Measurements from ENCODE around the gene UBAP2.

The UBAP2 gene

DNA sequence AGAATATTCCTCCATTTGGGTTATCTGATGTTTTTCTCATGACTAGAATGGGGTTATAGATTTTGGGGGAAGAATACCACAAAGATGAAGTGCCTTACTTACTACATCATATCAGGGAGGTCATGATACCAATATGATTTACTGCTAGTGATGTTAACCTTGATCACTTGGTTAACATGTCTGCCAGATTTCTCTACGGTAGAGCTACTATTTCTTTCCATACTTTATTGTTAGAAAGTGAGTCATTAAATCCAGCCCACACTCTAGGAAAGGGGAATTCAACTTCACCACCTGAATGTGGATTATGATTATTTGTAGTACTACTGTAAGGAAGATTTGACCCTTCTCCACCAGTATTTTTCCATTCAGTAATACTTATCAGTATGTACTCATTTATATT lies 167.1 kb downstream of the UBAP2 start:
- TF ChIP-seq CTCF (IDR thresholded peaks at IDR 0.05; ENCODE audit: insufficient read depth, low read length, poor library complexity, severe bottlenecking) (no peak), EZH2phosphoT487 (conservative IDR thresholded peaks at IDR 0.05; ENCODE audit: low read length) (no peak)
- H3K4me3 ChIP-seq (ENCODE audit: insufficient read depth, low read length, poor library complexity, severe bottlenecking) = no peak overlapping the region
- H4K20me1 ChIP-seq (ENCODE audit: low read depth, low read length) = no peaks in the 10 kb centered on the region

GRCh38 chr9:33880211-33881089 lies 168.2 kb downstream of the UBAP2 start:
- Histone ChIP-seq H2AFZ (ENCODE audit: low read depth, low read length, severe bottlenecking) (no peak overlapping the region), H3K79me2 (ENCODE audit: insufficient read depth, low read length) (peaks cover 100% of the 10 kb centered on the region), H3K9me2 (replicated peaks; ENCODE audit: insufficient read depth, low read length) (no peaks in the 10 kb centered on the region), H3F3A (ENCODE audit: insufficient read depth) (peaks cover 73% of the 10 kb centered on the region), H3K27me3 (ENCODE audit: low read length) (no peaks in the 10 kb centered on the region), H4K20me1 (ENCODE audit: low read depth, low read length) (no peaks in the 10 kb centered on the region), H3K4me2 (ENCODE audit: low read depth, low read length, poor library complexity, severe bottlenecking) (peak overlapping the region; percentile 3), H3K36me3 (ENCODE audit: low read length) (no peaks in the 10 kb centered on the region), H3K9ac (ENCODE audit: low read length) (peak overlapping the region; percentile 38; the same call in 1 of the 2 replicates), H3K4me3 (ENCODE audit: insufficient read depth, low read length, poor library complexity, severe bottlenecking) (no peak overlapping the region), H3K9me3 (ENCODE audit: insufficient read depth, low read length) (no peaks in the 10 kb centered on the region), H3K27ac (ENCODE audit: low read depth, low read length) (peak overlapping the region; percentile 98)
- no peak for TF ChIP-seq CTCF (IDR thresholded peaks at IDR 0.05; ENCODE audit: insufficient read depth, low read length, poor library complexity, severe bottlenecking)
- no peak for TF ChIP-seq EZH2phosphoT487 (conservative IDR thresholded peaks at IDR 0.05; ENCODE audit: low read length)

More for the DNA sequence above, 167.1 kb downstream of the UBAP2 start:
- Histone ChIP-seq H3K27ac (ENCODE audit: low read depth, low read length) (peak overlapping the region; percentile 98), H3K4me2 (ENCODE audit: low read depth, low read length, poor library complexity, severe bottlenecking) (no peak overlapping the region), H3K27me3 (ENCODE audit: low read length) (no peaks in the 10 kb centered on the region), H3K79me2 (ENCODE audit: insufficient read depth, low read length) (peaks cover 100% of the 10 kb centered on the region), H3K9me3 (ENCODE audit: insufficient read depth, low read length) (no peaks in the 10 kb centered on the region), H3F3A (ENCODE audit: insufficient read depth) (peaks cover 74% of the 10 kb centered on the region), H3K36me3 (ENCODE audit: low read length) (peaks cover 7% of the 10 kb centered on the region; the same call in 1 of the 2 replicates), H3K9me2 (replicated peaks; ENCODE audit: insufficient read depth, low read length) (no peaks in the 10 kb centered on the region), H2AFZ (ENCODE audit: low read depth, low read length, severe bottlenecking) (no peak overlapping the region), H3K9ac (ENCODE audit: low read length) (no peak overlapping the region)

DNA sequence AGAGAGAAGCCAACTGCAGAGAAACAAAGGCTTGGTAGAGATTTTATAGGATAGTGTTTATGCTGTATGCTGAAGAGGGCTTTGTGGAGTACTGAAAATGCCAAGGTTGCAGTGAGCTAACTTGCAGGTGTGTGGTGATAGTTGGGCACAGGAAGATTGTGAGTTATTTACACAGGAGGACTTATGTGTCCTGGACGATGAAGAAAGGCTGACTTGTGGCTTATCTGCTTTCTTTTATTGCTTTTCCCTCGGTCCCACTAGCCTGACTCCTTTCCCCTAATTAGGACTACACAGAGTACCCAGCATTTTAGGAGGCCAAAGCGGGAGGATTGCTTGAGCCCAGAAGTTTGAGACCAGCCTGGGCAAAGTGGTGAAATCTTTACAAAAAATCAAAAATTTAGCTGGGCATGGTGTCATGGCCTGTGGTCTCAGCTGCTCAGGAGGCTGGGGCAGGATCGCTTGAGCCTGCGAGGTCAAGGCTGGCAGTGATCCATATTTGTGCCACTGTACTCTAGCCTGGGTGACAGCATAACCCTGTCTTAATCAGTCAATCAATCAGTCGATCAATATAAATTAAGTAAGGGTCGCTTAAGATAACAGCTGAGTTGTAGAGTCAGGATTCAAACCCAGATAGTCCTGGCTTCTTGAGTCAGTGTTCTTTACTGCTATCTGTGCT lies 169.9 kb downstream of the UBAP2 start:
- Histone ChIP-seq H3F3A (ENCODE audit: insufficient read depth) (peaks cover 73% of the 10 kb centered on the region), H3K9me2 (replicated peaks; ENCODE audit: insufficient read depth, low read length) (no peaks in the 10 kb centered on the region), H2AFZ (ENCODE audit: low read depth, low read length, severe bottlenecking) (no peak overlapping the region), H3K27me3 (ENCODE audit: low read length) (no peaks in the 10 kb centered on the region), H3K79me2 (ENCODE audit: insufficient read depth, low read length) (peaks cover 100% of the 10 kb centered on the region), H3K4me2 (ENCODE audit: low read depth, low read length, poor library complexity, severe bottlenecking) (peak overlapping the region; percentile 44), H3K27ac (ENCODE audit: low read depth, low read length) (peak overlapping the region; percentile 98), H3K36me3 (ENCODE audit: low read length) (no peaks in the 10 kb centered on the region), H3K9me3 (ENCODE audit: insufficient read depth, low read length) (no peaks in the 10 kb centered on the region), H4K20me1 (ENCODE audit: low read depth, low read length) (no peaks in the 10 kb centered on the region), H3K4me3 (ENCODE audit: insufficient read depth, low read length, poor library complexity, severe bottlenecking) (no peak overlapping the region), H3K9ac (ENCODE audit: low read length) (peak overlapping the region; percentile 38)
- TF ChIP-seq CTCF (IDR thresholded peaks at IDR 0.05; ENCODE audit: insufficient read depth, low read length, poor library complexity, severe bottlenecking) (no peak), EZH2phosphoT487 (conservative IDR thresholded peaks at IDR 0.05; ENCODE audit: low read length) (no peak)
